GM12892 (cell line): ENCODE results near the gene MRPS34.

ENCODE experiments used
- POLR2A ChIP-seq: IDR thresholded peaks from 2 replicates; pipeline ENCODE4 v1.6.1; 2011; ENCODE audit warnings: low read depth, low read length, control low read depth
- POLR2AphosphoS5 ChIP-seq: IDR thresholded peaks from 2 replicates; pipeline ENCODE4 v1.6.1; 2011; ENCODE audit warnings: low read depth, low read length, control low read depth

- TF ChIP-seq POLR2A (peak; percentile 57; the same call in 1 of the 2 replicates), POLR2AphosphoS5 (0 out of 2 replicates have a peak, but pooled peaks have one; percentile 49)
Measured at GRCh38 chr16:1770328-1771187, 2.4 kb downstream of the MRPS34 start.
